Mucosa of descending colon (tissue), 3 donors: ENCODE measurements around the gene SLC2A9. TPM values are rescaled to one million over a fixed set of nuclear protein-coding genes. Genes with fewer than 3 reads are reported as not detected.
"Not testable (repeated sequence)": the region's sequence is repeated elsewhere in the genome, so short reads cannot be mapped to it uniquely, and the experiment has no call there.

ENCODE experiments used
- ATAC-seq: fragments of 200-7000 bp; cut with Tn5 transposase; one replicate; pipeline ENCODE4 v1.9.1; 2020; ENCODE audit warnings: mild to moderate bottlenecking, moderate library complexity
- DNase-seq, 3 donors: peaks; one replicate each; pipeline ENCODE4 v3.0.0-alpha.2; 2020
- H3K36me3 ChIP-seq: fragments of 200-600 bp; one replicate; pipeline ENCODE4 v1.8.0; 2021; ENCODE audit warnings: low read depth, mild to moderate bottlenecking
- H3K4me1 ChIP-seq: fragments of 200-600 bp; one replicate; pipeline ENCODE4 v1.8.0; 2021; ENCODE audit warnings: low read depth, mild to moderate bottlenecking
- H3K4me3 ChIP-seq: fragments of 200-600 bp; one replicate; pipeline ENCODE4 v1.8.0; 2021; ENCODE audit warnings: mild to moderate bottlenecking
- H3K9me3 ChIP-seq: fragments of 200-600 bp; one replicate; pipeline ENCODE4 v1.8.0; 2021; ENCODE audit warnings: mild to moderate bottlenecking
- CTCF ChIP-seq: fragments of 200-600 bp; IDR thresholded peaks from one replicate; pipeline ENCODE4 v1.8.0; 2022; ENCODE audit warnings: antibody characterized with exemption, mild to moderate bottlenecking
- intact Hi-C, 2 donors: fragments of 100-400 bp; cut with DNase I in 1 of 2; cut with micrococcal nuclease in 1 of 2; formaldehyde crosslinking; loops; one replicate each; pipeline versions ENCODE4 v1.11.0 to v1.11.1; 2022; cut with DNase I, micrococcal nuclease
- total RNA-seq, 3 donors: library from RNA; stranded (reverse); fragmentation: NEBNext Ultra II Directional in 2 of 3; extraction: Animal tissue kit (Norgen Biotek cat#: 25700) in 2 of 3; gene quantifications; one replicate each; pipeline versions ENCODE4 v1.2.1 to v1.2.4, GENCODE V29; 2021 to 2023
- donor health status: DM: no; HTN: no; CAD: no; lungs with moderate emphysema.
- donor health status: DM: no; HTN: no; CAD: no.
- donor health status: DM: no; HTN: yes; CAD: no.

Gene SLC2A9
- total RNA-seq, 3 donors from 2014 or later, result 4.8 to 8.9 (median 8.1) TPM

- ATAC-seq (no peak), DNase-seq (no peak)
- Histone ChIP-seq H3K36me3 (no peaks in the 10 kb centered on the region), H3K4me3 (no peak overlapping the region), H3K9me3 (no peaks in the 10 kb centered on the region), H3K4me1 (no peaks in the 10 kb centered on the region)
- no peak for TF ChIP-seq CTCF
- intact Hi-C loops, result no loop called here
These were observed 107.5 kb downstream of the SLC2A9 start for GRCh38 chr4:9913846-9914245.

GRCh38 chr4:9906996-9907395 is 114.3 kb downstream of the SLC2A9 start:
- TF ChIP-seq CTCF, result no peak
- Histone ChIP-seq H3K36me3 (no peaks in the 10 kb centered on the region), H3K4me3 (no peak overlapping the region), H3K4me1 (no peaks in the 10 kb centered on the region), H3K9me3 (no peaks in the 10 kb centered on the region)
- intact Hi-C loops, result no loop called here
- ATAC-seq, result no peak
- no peak for DNase-seq

- ATAC-seq, result no peak
- DNase-seq, result no peak
- intact Hi-C loops, result no loop called here
These were observed 116.2 kb downstream of the SLC2A9 start for GRCh38 chr4:9904976-9905587.

GRCh38 chr4:9903317-9903716 is 118.0 kb downstream of the SLC2A9 start:
- DNase-seq, result no peak
- TF ChIP-seq CTCF, result no peak
- intact Hi-C loops, result no loop called here
- H3K4me3 ChIP-seq, result no peak overlapping the region
- no peak for ATAC-seq
- H3K36me3 ChIP-seq, result no peaks in the 10 kb centered on the region
- H3K9me3 ChIP-seq, result no peaks in the 10 kb centered on the region
- no peaks in the 10 kb centered on the region for H3K4me1 ChIP-seq

More at GRCh38 chr4:9904976-9905587, 116.2 kb downstream of the SLC2A9 start:
- Histone ChIP-seq H3K9me3 (no peaks in the 10 kb centered on the region), H3K4me3 (no peak overlapping the region), H3K36me3 (no peaks in the 10 kb centered on the region), H3K4me1 (no peaks in the 10 kb centered on the region)
- no peak for TF ChIP-seq CTCF

GRCh38 chr4:9901257-9901656 is 120.0 kb downstream of the SLC2A9 start:
- no peak overlapping the region for H3K4me3 ChIP-seq
- no peaks in the 10 kb centered on the region for H3K9me3 ChIP-seq
- H3K36me3 ChIP-seq, result no peaks in the 10 kb centered on the region
- no peak for ATAC-seq
- intact Hi-C loops, result no loop called here
- no peak for DNase-seq
- no peaks in the 10 kb centered on the region for H3K4me1 ChIP-seq
- TF ChIP-seq CTCF, result no peak

GRCh38 chr4:9900633-9901032 is 120.7 kb downstream of the SLC2A9 start:
- H3K4me3 ChIP-seq, ATAC-seq, DNase-seq, intact Hi-C loops, H3K36me3 ChIP-seq, H3K4me1 ChIP-seq, H3K9me3 ChIP-seq: not testable (repeated sequence)
